Gastrocnemius medialis (tissue), 4 donors: Measurements from ENCODE around the gene IFFO2. TPM values are rescaled to one million over a fixed set of nuclear protein-coding genes. Genes with fewer than 3 reads are reported as not detected.

ENCODE experiments used
- ATAC-seq, 2 donors: fragments of 150-250 bp; one replicate each; pipeline ENCODE4 v1.9.1; 2016
- DNase-seq, 2 donors: peaks; one replicate each; pipeline ENCODE4 v3.0.0-alpha.2; 2019
- H3K27ac ChIP-seq, 4 donors: fragments of 200-600 bp; sonication (generic); 1 replicate in 1 of 4; 2 replicates in 3 of 4; pipeline ENCODE4 v1.5.1; 2016 to 2018; ENCODE audit warnings: mild to moderate bottlenecking in 2 of 4, moderate library complexity in 1 of 4
- H3K27me3 ChIP-seq, 3 donors: fragments of 200-600 bp; sonication (generic) in 2 of 3; 1 replicate in 1 of 3; 2 replicates in 2 of 3; pipeline versions ENCODE4 v1.5.1 to v1.6.0; 2016 to 2019; ENCODE audit warnings: mild to moderate bottlenecking in 1 of 3, moderate library complexity in 1 of 3
- H3K36me3 ChIP-seq, 2 donors: fragments of 200-600 bp; sonication (generic) in 1 of 2; one replicate each; pipeline ENCODE4 v1.5.1; 2017 to 2018
- H3K4me1 ChIP-seq, 2 donors: fragments of 200-600 bp; sonication (generic) in 1 of 2; one replicate each; pipeline ENCODE4 v1.5.1; 2016 to 2017; ENCODE audit warnings: mild to moderate bottlenecking in 2 of 2
- H3K4me3 ChIP-seq, 4 donors: fragments of 200-600 bp; sonication (generic) in 3 of 4; 1 replicate in 1 of 4; 2 replicates in 3 of 4; pipeline ENCODE4 v1.5.1; 2016 to 2019; ENCODE audit warnings: mild to moderate bottlenecking in 2 of 4
- H3K9me3 ChIP-seq, 3 donors: fragments of 200-600 bp; sonication (generic) in 2 of 3; 1 replicate in 1 of 3; 2 replicates in 2 of 3; pipeline ENCODE4 v1.5.1; 2016 to 2019
- CTCF ChIP-seq, 5 experiments: fragments of 450-650 bp in 3 of 5; fragments of 200-600 bp in 2 of 5; sonication (generic) in 2 of 5; IDR thresholded peaks in 4 of 5; conservative IDR thresholded peaks in 1 of 5; 1 replicate in 4 of 5; 2 replicates in 1 of 5; pipeline ENCODE4 v1.5.1; 2016 to 2019; ENCODE audit warnings: antibody characterized with exemption in 5 of 5, mild to moderate bottlenecking in 3 of 5, moderate library complexity in 3 of 5
- POLR2A ChIP-seq, 2 donors: fragments of 450-650 bp; IDR thresholded peaks; one replicate each; pipeline ENCODE4 v1.6.1; 2017; ENCODE audit warnings: antibody characterized with exemption in 2 of 2, mild to moderate bottlenecking in 2 of 2, moderate library complexity in 2 of 2
- in situ Hi-C, 4 donors: fragments of 200-750 bp; cut with MboI; loops; one replicate each; pipeline versions ENCODE4 v1.15.0 to v1.8.0; 2017; ENCODE audit warnings: low sequenced_read_pairs in 4 of 4
- intact Hi-C: fragments of 100-400 bp; cut with DNase I; formaldehyde crosslinking; loops from one replicate; pipeline ENCODE4 v1.15.1; 2023; ENCODE audit warnings: low total_unique reads
- total RNA-seq, 4 donors: library from RNA; depleted of rRNA; stranded (reverse); fragments of >200 nt; gene quantifications; one replicate each; pipeline versions ENCODE4 v1.1.0 to v1.2.3, GENCODE V29; 2016

Gene IFFO2
- total RNA-seq, 4 donors from 2014 or later: 2.1 to 16.3 (median 5.7) TPM

DNA sequence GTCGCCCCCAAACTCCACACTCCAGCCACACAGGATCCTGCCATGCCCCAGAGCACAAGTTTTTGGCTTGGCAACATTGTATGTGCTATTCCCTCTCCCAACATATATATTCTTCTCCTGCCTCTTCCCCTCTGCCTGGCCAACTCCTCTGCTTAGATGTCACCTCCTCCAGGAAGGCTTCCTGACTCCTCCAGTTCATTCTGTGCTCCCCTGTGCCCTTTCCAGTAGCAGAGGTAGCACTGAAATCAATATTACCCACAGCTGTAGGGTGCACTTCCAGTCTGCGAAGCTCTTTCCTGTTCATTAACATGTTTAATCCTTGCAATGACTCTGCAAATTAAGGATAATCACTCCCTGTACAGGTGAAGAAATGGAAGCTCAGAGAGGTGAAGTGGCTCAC, 75.3 kb downstream of the IFFO2 start:
- no peaks in the 10 kb centered on the region for H3K36me3 ChIP-seq
- no peak for DNase-seq
- in situ Hi-C loops: no loop called here
- intact Hi-C loops: loop anchor here (5.0 kb wide), 1 partner anchor 1789 kb away; no protein-coding TSS in a partner anchor
- no peak for ATAC-seq
- H3K4me3 ChIP-seq: no peak overlapping the region
- H3K9me3 ChIP-seq: no peaks in the 10 kb centered on the region
- TF ChIP-seq POLR2A (IDR thresholded peaks at IDR 0.05) (no peak), CTCF (IDR thresholded peaks at IDR 0.05 in 4 of 5, conservative IDR thresholded peaks at IDR 0.05 in 1 of 5) (no peak)
- no peaks in the 10 kb centered on the region for H3K27me3 ChIP-seq
- H3K27ac ChIP-seq: no peak overlapping the region
- peaks cover 18 to 27% of the 10 kb centered on the region in 2 donors for H3K4me1 ChIP-seq

GRCh38 chr1:18880585-18880984, 75.9 kb downstream of the IFFO2 start:
- Histone ChIP-seq H3K4me1 (peaks cover 12 to 21% of the 10 kb centered on the region in 2 donors), H3K4me3 (no peak overlapping the region), H3K27me3 (no peaks in the 10 kb centered on the region), H3K36me3 (no peaks in the 10 kb centered on the region), H3K27ac (no peak overlapping the region), H3K9me3 (no peaks in the 10 kb centered on the region)
- no peak for TF ChIP-seq POLR2A (IDR thresholded peaks at IDR 0.05)
- no peak for TF ChIP-seq CTCF (IDR thresholded peaks at IDR 0.05 in 4 of 5, conservative IDR thresholded peaks at IDR 0.05 in 1 of 5)
- ATAC-seq (no peak), DNase-seq (no peak)
- intact Hi-C loops (loop anchor here (5.0 kb wide), 1 partner anchor 1788 kb away; no protein-coding TSS in a partner anchor), in situ Hi-C loops (no loop called here)

DNA sequence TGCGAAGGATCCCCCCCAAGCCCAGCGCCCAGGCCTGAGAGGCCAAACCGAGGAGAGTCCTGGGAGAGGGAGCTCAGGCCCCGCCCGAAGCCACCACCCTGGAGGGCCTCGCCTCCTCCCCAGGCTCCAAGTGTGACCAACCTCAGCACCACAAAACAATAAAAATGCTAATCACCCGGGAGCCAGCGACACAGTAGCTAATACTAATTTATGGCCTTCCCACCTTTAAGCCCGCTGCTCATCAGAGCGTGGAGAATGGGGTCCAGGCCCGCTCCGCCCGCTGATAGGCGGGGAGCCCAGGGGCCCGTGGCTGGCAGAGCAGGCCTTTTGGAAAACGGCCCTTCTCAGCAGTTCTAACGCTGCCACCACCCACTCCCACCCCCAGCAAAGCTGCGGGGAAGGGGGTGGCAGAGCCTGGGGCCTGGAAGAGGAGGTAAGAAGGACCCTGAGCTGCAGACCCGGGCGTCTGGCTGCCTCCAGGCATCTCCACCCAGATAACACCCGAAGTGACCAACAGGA, 76.6 kb downstream of the IFFO2 start:
- intact Hi-C loops (loop anchor here (5.0 kb wide), 1 partner anchor 1788 kb away; no protein-coding TSS in a partner anchor), in situ Hi-C loops (no loop called here)
- ATAC-seq (no peak), DNase-seq (no peak)
- Histone ChIP-seq H3K4me1 (peaks cover 8 to 20% of the 10 kb centered on the region in 2 donors), H3K9me3 (no peaks in the 10 kb centered on the region), H3K27ac (no peak overlapping the region), H3K27me3 (no peaks in the 10 kb centered on the region), H3K4me3 (no peak overlapping the region), H3K36me3 (no peaks in the 10 kb centered on the region)
- TF ChIP-seq CTCF (IDR thresholded peaks at IDR 0.05 in 4 of 5, conservative IDR thresholded peaks at IDR 0.05 in 1 of 5): no peak
- no peak for TF ChIP-seq POLR2A (IDR thresholded peaks at IDR 0.05)

GRCh38 chr1:18879215-18879790, 77.2 kb downstream of the IFFO2 start:
- no peak for TF ChIP-seq POLR2A (IDR thresholded peaks at IDR 0.05)
- no peak for TF ChIP-seq CTCF (IDR thresholded peaks at IDR 0.05 in 4 of 5, conservative IDR thresholded peaks at IDR 0.05 in 1 of 5)
- ATAC-seq (no peak), DNase-seq (no peak)
- in situ Hi-C loops (no loop called here), intact Hi-C loops (no loop called here)
- Histone ChIP-seq H3K27ac (no peak overlapping the region), H3K27me3 (no peaks in the 10 kb centered on the region), H3K9me3 (no peaks in the 10 kb centered on the region), H3K4me3 (no peak overlapping the region), H3K36me3 (no peaks in the 10 kb centered on the region), H3K4me1 (peaks cover 4 to 17% of the 10 kb centered on the region in 2 donors)
